Fibroblast of skin of back (primary cell): ENCODE results near the gene OR11H7. TPM values are rescaled to one million over a fixed set of nuclear protein-coding genes. Genes with fewer than 3 reads are reported as not detected.
"Not testable (repeated sequence)": the region's sequence is repeated elsewhere in the genome, so short reads cannot be mapped to it uniquely, and the experiment has no call there.

ENCODE experiments used
- DNase-seq: peaks from one replicate; pipeline ENCODE4 v3.0.0-alpha.2; 2013
- polyA plus RNA-seq, 2 experiments: library from polyadenylated mRNA; unstranded; fragments of 120-200 nt; gene quantifications; one replicate each; pipeline ENCODE4 v1.2.1, GENCODE V29; 2013; ENCODE audit not compliant: insufficient read length in 2 of 2

Gene OR11H7
- not detected for polyA plus RNA-seq (2013, experiment 1 of 2; ENCODE audit: insufficient read length)
- not detected for polyA plus RNA-seq (2013, experiment 2 of 2; ENCODE audit: insufficient read length)

- no peak for DNase-seq
Measured at GRCh38 chr14:20228681-20229080, at the start of gene OR11H7. Gene OR11H7, plus strand, starts transcription at chr14:20228981.

GRCh38 chr14:20179218-20179617 is 49.6 kb upstream of the OR11H7 start:
- no peak for DNase-seq

- no peak for DNase-seq
Measured at GRCh38 chr14:20179880-20180279, 48.9 kb upstream of the OR11H7 start.

GRCh38 chr14:20180486-20180885 is 48.3 kb upstream of the OR11H7 start:
- no peak for DNase-seq

- DNase-seq: no peak
Measured at GRCh38 chr14:20184181-20184580, 44.6 kb upstream of the OR11H7 start.

- no peak for DNase-seq
Measured at GRCh38 chr14:20190596-20190995, 38.2 kb upstream of the OR11H7 start, which contains the start of gene OR11G2. Gene OR11G2, plus strand, starts transcription at chr14:20190896. Its CDS starts 6,542 bp downstream, at chr14:20197438.

GRCh38 chr14:20191396-20191795 is 37.4 kb upstream of the OR11H7 start:
- DNase-seq: no peak

GRCh38 chr14:20194101-20194500 is 34.7 kb upstream of the OR11H7 start:
- DNase-seq: no peak

- DNase-seq: not testable (repeated sequence)
Measured at GRCh38 chr14:20195170-20195569, 33.6 kb upstream of the OR11H7 start.

GRCh38 chr14:20195911-20196310 is 32.9 kb upstream of the OR11H7 start:
- DNase-seq: no peak

- no peak for DNase-seq
Measured at GRCh38 chr14:20197459-20197858, 31.3 kb upstream of the OR11H7 start.

- no peak for DNase-seq
Measured at GRCh38 chr14:20198991-20199390, 29.8 kb upstream of the OR11H7 start.

- no peak for DNase-seq
Measured at GRCh38 chr14:20204721-20205120, 24.1 kb upstream of the OR11H7 start.

GRCh38 chr14:20209595-20209994 is 19.2 kb upstream of the OR11H7 start:
- DNase-seq: no peak

GRCh38 chr14:20212406-20212805 is 16.4 kb upstream of the OR11H7 start:
- not testable (repeated sequence) for DNase-seq

- no peak for DNase-seq
Measured at GRCh38 chr14:20215196-20215595, 13.6 kb upstream of the OR11H7 start.

GRCh38 chr14:20219033-20219432 is 9.7 kb upstream of the OR11H7 start:
- no peak for DNase-seq

GRCh38 chr14:20223410-20223809 is 5.4 kb upstream of the OR11H7 start, which contains the start of gene OR11H6:
Gene OR11H6, plus strand, starts transcription at chr14:20223710. Its CDS starts 0 bp downstream, at chr14:20223710.
- DNase-seq: no peak

- not testable (repeated sequence) for DNase-seq
Measured at GRCh38 chr14:20235415-20235814, 6.6 kb downstream of the OR11H7 start.

- DNase-seq: no peak
Measured at GRCh38 chr14:20247646-20248246, 19.0 kb downstream of the OR11H7 start.

- peak; percentile 34 for DNase-seq
Measured at GRCh38 chr14:20262642-20263128, 33.9 kb downstream of the OR11H7 start.

- DNase-seq: not testable (repeated sequence)
Measured at GRCh38 chr14:20264361-20264760, 35.6 kb downstream of the OR11H7 start.

GRCh38 chr14:20274062-20274461 is 45.3 kb downstream of the OR11H7 start:
- no peak for DNase-seq

GRCh38 chr14:20277409-20277808 is 48.6 kb downstream of the OR11H7 start:
- no peak for DNase-seq
